ENCODE measurements around the gene RBM38.

GRCh38 chr20:57431539-57431835, 40.3 kb downstream of the RBM38 start:
- no peak for TF ChIP-seq ZBTB20 (tag by site-specific recombination; IDR thresholded peaks at IDR 0.05)
- no peak for TF ChIP-seq ZNF501 (tag by site-specific recombination; IDR thresholded peaks at IDR 0.05)
- TF ChIP-seq, protein P1, sequence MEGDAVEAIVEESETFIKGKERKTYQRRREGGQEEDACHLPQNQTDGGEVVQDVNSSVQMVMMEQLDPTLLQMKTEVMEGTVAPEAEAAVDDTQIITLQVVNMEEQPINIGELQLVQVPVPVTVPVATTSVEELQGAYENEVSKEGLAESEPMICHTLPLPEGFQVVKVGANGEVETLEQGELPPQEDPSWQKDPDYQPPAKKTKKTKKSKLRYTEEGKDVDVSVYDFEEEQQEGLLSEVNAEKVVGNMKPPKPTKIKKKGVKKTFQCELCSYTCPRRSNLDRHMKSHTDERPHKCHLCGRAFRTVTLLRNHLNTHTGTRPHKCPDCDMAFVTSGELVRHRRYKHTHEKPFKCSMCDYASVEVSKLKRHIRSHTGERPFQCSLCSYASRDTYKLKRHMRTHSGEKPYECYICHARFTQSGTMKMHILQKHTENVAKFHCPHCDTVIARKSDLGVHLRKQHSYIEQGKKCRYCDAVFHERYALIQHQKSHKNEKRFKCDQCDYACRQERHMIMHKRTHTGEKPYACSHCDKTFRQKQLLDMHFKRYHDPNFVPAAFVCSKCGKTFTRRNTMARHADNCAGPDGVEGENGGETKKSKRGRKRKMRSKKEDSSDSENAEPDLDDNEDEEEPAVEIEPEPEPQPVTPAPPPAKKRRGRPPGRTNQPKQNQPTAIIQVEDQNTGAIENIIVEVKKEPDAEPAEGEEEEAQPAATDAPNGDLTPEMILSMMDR (tag by site-specific recombination; IDR thresholded peaks at IDR 0.05): no peak
- TF ChIP-seq WT1 (tag by site-specific recombination; IDR thresholded peaks at IDR 0.05): no peak
- no peak for TF ChIP-seq ZBTB26 (tag by site-specific recombination; optimal IDR thresholded peaks at IDR 0.05)
- no peak for TF ChIP-seq GLIS2 (tag by site-specific recombination; IDR thresholded peaks at IDR 0.05)
- no peak for TF ChIP-seq ZNF701 (tag by site-specific recombination; IDR thresholded peaks at IDR 0.05)
- no peak for TF ChIP-seq ZNF777 (tag by site-specific recombination; IDR thresholded peaks at IDR 0.05; ENCODE audit: borderline replicate concordance)
- TF ChIP-seq FEZF1 (tag by site-specific recombination; IDR thresholded peaks at IDR 0.05): no peak
- TF ChIP-seq ZNF610 (tag by site-specific recombination; IDR thresholded peaks at IDR 0.05; ENCODE audit: borderline replicate concordance): no peak
- no peak for TF ChIP-seq TCF7L2 (IDR thresholded peaks at IDR 0.05; ENCODE audit: borderline replicate concordance, low read depth, low read length)
- no peak for TF ChIP-seq ZBTB1 (tag by site-specific recombination; IDR thresholded peaks at IDR 0.05)
- no peak for TF ChIP-seq ZNF37A (tag by site-specific recombination; IDR thresholded peaks at IDR 0.05)
- TF ChIP-seq ZNF155 (tag by site-specific recombination; IDR thresholded peaks at IDR 0.05): no peak
